Suprapubic skin (tissue), 4 donors: Measurements from ENCODE around the gene TMEM229A.

ENCODE experiments used
- POLR2A ChIP-seq, 2 donors: fragments of 450-650 bp; IDR thresholded peaks; one replicate each; pipeline ENCODE4 v1.6.1; 2017; ENCODE audit warnings: antibody characterized with exemption in 2 of 2, mild to moderate bottlenecking in 2 of 2, moderate library complexity in 2 of 2
- POLR2AphosphoS5 ChIP-seq, 3 donors: sonication (generic); formaldehyde crosslinking; IDR thresholded peaks; one replicate each; pipeline ENCODE4 v1.6.1; 2017; ENCODE audit warnings: antibody characterized with exemption in 3 of 3
- TF ChIP-seq, protein P1 (sequence below), 2 donors: fragments of 200-600 bp in 1 of 2; fragments of 450-650 bp in 1 of 2; sonication (generic) in 1 of 2; IDR thresholded peaks; one replicate each; pipeline ENCODE4 v1.5.1; 2016 to 2019; ENCODE audit warnings: antibody characterized with exemption in 2 of 2, mild to moderate bottlenecking in 1 of 2, moderate library complexity in 1 of 2

DNA sequence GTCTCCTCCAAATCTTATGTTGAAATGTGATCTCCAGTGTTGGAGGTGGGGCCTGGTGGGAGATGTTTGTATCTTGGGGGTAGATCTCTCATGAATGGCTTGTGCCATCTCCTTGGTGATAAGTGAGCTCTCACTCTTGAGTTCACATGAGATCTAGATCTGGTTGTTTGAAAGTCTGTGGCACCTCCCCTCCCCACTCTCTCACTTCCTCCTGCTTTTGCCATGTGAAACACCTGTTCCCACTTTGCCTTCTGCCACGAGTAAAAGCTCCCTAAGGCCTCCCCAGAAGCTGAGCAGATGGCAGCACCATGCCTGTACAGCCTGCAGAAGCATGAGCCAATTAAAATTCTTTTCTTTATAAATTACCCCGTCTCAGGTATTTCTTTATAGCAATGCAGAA is 23.5 kb downstream of the TMEM229A start:
- TF ChIP-seq POLR2AphosphoS5 (IDR thresholded peaks at IDR 0.05) (no peak), POLR2A (IDR thresholded peaks at IDR 0.05) (no peak)
- TF ChIP-seq, protein P1, sequence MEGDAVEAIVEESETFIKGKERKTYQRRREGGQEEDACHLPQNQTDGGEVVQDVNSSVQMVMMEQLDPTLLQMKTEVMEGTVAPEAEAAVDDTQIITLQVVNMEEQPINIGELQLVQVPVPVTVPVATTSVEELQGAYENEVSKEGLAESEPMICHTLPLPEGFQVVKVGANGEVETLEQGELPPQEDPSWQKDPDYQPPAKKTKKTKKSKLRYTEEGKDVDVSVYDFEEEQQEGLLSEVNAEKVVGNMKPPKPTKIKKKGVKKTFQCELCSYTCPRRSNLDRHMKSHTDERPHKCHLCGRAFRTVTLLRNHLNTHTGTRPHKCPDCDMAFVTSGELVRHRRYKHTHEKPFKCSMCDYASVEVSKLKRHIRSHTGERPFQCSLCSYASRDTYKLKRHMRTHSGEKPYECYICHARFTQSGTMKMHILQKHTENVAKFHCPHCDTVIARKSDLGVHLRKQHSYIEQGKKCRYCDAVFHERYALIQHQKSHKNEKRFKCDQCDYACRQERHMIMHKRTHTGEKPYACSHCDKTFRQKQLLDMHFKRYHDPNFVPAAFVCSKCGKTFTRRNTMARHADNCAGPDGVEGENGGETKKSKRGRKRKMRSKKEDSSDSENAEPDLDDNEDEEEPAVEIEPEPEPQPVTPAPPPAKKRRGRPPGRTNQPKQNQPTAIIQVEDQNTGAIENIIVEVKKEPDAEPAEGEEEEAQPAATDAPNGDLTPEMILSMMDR (IDR thresholded peaks at IDR 0.05), result no peak
